ENCODE results near the gene GHDC. TPM values are rescaled to one million over a fixed set of nuclear protein-coding genes. Genes with fewer than 3 reads are reported as not detected.

Gene GHDC
- total and polyA plus RNA-seq, 2 of the 13 experiments (the other 11 are each of a cell fraction or from before 2014, with no cell fraction given), result 15.4 to 22.5 TPM

DNA sequence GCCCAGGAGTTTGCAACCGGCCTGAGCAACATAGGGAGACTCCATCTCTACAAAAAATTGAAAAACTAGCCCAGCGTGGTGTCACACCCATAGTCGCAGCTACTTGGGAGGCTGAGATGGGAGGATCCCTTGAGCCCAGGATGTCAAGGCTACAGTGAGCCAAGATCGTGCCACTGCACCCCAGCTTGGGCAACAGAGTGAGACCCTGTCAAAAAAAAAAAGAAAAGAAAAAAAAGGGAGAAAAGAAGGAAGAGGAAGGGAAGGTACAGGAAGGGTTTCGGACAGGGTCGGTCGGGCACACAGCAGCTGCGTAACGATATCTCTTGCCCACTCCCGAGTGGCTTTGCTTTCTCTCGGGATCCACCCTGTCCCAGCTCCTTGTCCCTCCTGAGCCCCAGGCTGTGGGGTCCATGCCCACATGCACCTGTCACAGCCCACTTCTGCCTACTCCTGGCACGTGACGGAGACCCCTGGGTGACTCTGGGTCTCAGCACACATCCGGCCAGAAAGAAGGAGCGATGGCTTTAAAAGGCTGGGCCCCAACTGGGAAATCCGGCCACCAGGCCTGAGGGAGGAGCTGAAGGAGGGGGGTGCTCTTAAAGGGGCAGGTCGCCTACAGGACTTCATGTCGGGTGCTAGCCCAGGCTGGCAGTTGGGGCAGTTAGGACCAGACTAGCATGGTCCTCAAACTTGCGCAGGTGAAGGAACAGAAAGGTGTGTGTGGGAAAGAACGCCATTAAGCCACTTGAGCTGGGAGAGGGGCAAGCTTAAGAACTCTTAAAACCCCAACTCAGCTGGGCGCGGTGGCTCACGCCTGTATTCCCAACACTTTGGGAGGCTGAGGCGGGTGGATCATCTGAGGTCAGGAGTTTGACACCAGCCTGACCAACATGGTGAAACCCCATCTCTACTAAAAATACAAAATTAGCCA, at the start of gene GHDC (continued):
- TF ChIP-seq, protein P1, sequence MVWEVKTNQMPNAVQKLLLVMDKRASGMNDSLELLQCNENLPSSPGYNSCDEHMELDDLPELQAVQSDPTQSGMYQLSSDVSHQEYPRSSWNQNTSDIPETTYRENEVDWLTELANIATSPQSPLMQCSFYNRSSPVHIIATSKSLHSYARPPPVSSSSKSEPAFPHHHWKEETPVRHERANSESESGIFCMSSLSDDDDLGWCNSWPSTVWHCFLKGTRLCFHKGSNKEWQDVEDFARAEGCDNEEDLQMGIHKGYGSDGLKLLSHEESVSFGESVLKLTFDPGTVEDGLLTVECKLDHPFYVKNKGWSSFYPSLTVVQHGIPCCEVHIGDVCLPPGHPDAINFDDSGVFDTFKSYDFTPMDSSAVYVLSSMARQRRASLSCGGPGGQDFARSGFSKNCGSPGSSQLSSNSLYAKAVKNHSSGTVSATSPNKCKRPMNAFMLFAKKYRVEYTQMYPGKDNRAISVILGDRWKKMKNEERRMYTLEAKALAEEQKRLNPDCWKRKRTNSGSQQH (CRISPR knock-in tag; IDR thresholded peaks at IDR 0.05; ENCODE audit: low read depth), result 0 out of 2 replicates have a peak, but pooled peaks have one; percentile 49
- TF ChIP-seq, protein P2, sequence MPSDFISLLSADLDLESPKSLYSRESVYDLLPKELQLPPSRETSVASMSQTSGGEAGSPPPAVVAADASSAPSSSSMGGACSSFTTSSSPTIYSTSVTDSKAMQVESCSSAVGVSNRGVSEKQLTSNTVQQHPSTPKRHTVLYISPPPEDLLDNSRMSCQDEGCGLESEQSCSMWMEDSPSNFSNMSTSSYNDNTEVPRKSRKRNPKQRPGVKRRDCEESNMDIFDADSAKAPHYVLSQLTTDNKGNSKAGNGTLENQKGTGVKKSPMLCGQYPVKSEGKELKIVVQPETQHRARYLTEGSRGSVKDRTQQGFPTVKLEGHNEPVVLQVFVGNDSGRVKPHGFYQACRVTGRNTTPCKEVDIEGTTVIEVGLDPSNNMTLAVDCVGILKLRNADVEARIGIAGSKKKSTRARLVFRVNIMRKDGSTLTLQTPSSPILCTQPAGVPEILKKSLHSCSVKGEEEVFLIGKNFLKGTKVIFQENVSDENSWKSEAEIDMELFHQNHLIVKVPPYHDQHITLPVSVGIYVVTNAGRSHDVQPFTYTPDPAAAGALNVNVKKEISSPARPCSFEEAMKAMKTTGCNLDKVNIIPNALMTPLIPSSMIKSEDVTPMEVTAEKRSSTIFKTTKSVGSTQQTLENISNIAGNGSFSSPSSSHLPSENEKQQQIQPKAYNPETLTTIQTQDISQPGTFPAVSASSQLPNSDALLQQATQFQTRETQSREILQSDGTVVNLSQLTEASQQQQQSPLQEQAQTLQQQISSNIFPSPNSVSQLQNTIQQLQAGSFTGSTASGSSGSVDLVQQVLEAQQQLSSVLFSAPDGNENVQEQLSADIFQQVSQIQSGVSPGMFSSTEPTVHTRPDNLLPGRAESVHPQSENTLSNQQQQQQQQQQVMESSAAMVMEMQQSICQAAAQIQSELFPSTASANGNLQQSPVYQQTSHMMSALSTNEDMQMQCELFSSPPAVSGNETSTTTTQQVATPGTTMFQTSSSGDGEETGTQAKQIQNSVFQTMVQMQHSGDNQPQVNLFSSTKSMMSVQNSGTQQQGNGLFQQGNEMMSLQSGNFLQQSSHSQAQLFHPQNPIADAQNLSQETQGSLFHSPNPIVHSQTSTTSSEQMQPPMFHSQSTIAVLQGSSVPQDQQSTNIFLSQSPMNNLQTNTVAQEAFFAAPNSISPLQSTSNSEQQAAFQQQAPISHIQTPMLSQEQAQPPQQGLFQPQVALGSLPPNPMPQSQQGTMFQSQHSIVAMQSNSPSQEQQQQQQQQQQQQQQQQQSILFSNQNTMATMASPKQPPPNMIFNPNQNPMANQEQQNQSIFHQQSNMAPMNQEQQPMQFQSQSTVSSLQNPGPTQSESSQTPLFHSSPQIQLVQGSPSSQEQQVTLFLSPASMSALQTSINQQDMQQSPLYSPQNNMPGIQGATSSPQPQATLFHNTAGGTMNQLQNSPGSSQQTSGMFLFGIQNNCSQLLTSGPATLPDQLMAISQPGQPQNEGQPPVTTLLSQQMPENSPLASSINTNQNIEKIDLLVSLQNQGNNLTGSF (CRISPR knock-in tag; IDR thresholded peaks at IDR 0.05), result peak; percentile 69; the same call in 1 of the 2 replicates
- TF ChIP-seq ZNF235 (CRISPR knock-in tag; IDR thresholded peaks at IDR 0.05; ENCODE audit: borderline replicate concordance) (peak; percentile 30; the same call in 1 of the 2 replicates), ZNF883 (CRISPR knock-in tag; IDR thresholded peaks at IDR 0.05; ENCODE audit: not compliant biosample characterization) (peak; percentile 58), TAF15 (IDR thresholded peaks at IDR 0.05; ENCODE audit: low read depth, low read length, poor library complexity, severe bottlenecking) (no peak), ATF7 (IDR thresholded peaks at IDR 0.05) (no peak), ATF7 (CRISPR knock-in tag; IDR thresholded peaks at IDR 0.05) (no peak), SNAI1 (CRISPR knock-in tag; IDR thresholded peaks at IDR 0.05; ENCODE audit: borderline replicate concordance) (0 out of 2 replicates have a peak, but pooled peaks have one; percentile 22), ZNF788 (CRISPR knock-in tag; IDR thresholded peaks at IDR 0.05; ENCODE audit: borderline replicate concordance) (peak; percentile 89; the same call in 1 of the 2 replicates), GATAD2A (CRISPR knock-in tag; IDR thresholded peaks at IDR 0.05) (no peak; the same call in 1 of the 2 replicates), TBX3 (IDR thresholded peaks at IDR 0.05; ENCODE audit: borderline replicate concordance) (no peak), ETV6 (CRISPR knock-in tag; conservative IDR thresholded peaks at IDR 0.05) (no peak), HIVEP1 (CRISPR knock-in tag; IDR thresholded peaks at IDR 0.05) (peak; percentile 86), SKI (IDR thresholded peaks at IDR 0.05; ENCODE audit: partially characterized antibody) (peak; percentile 59), ZZZ3 (CRISPR knock-in tag; IDR thresholded peaks at IDR 0.05; ENCODE audit: borderline replicate concordance) (no peak), ZNF17 (CRISPR knock-in tag; IDR thresholded peaks at IDR 0.05) (no peak)
- TF ChIP-seq, protein P3, sequence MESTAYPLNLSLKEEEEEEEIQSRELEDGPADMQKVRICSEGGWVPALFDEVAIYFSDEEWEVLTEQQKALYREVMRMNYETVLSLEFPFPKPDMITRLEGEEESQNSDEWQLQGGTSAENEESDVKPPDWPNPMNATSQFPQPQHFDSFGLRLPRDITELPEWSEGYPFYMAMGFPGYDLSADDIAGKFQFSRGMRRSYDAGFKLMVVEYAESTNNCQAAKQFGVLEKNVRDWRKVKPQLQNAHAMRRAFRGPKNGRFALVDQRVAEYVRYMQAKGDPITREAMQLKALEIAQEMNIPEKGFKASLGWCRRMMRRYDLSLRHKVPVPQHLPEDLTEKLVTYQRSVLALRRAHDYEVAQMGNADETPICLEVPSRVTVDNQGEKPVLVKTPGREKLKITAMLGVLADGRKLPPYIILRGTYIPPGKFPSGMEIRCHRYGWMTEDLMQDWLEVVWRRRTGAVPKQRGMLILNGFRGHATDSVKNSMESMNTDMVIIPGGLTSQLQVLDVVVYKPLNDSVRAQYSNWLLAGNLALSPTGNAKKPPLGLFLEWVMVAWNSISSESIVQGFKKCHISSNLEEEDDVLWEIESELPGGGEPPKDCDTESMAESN (CRISPR knock-in tag; conservative IDR thresholded peaks at IDR 0.05), result peak; percentile 69
- TF ChIP-seq, protein P4, sequence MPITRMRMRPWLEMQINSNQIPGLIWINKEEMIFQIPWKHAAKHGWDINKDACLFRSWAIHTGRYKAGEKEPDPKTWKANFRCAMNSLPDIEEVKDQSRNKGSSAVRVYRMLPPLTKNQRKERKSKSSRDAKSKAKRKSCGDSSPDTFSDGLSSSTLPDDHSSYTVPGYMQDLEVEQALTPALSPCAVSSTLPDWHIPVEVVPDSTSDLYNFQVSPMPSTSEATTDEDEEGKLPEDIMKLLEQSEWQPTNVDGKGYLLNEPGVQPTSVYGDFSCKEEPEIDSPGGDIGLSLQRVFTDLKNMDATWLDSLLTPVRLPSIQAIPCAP (CRISPR knock-in tag; IDR thresholded peaks at IDR 0.05; ENCODE audit: low read depth), result 0 out of 2 replicates have a peak, but pooled peaks have one; percentile 87
